8988T (cell line): Measurements from ENCODE around the gene IRF2.
"Not testable (repeated sequence)": the region's sequence is repeated elsewhere in the genome, so short reads cannot be mapped to it uniquely, and the experiment has no call there.

Source experiments
- DNase-seq: peaks from one replicate; pipeline ENCODE4 v3.0.0; 2011

Gene IRF2

GRCh38 chr4:184385705-184386141 lies 88.6 kb downstream of the IRF2 start:
- DNase-seq, result no peak

GRCh38 chr4:184384810-184385557 lies 89.4 kb downstream of the IRF2 start:
- no peak for DNase-seq

- DNase-seq, result no peak
Measured at GRCh38 chr4:184384056-184384809, 90.1 kb downstream of the IRF2 start.

GRCh38 chr4:184383497-184384055 lies 90.8 kb downstream of the IRF2 start:
- DNase-seq, result peak; percentile 50

GRCh38 chr4:184382189-184382846 lies 92.0 kb downstream of the IRF2 start:
- no peak for DNase-seq

- DNase-seq, result no peak
Measured at GRCh38 chr4:184380707-184381106, 93.6 kb downstream of the IRF2 start.

- not testable (repeated sequence) for DNase-seq
Measured at GRCh38 chr4:184380214-184380613, 94.1 kb downstream of the IRF2 start.

- no peak for DNase-seq
Measured at GRCh38 chr4:184376923-184377322, 97.4 kb downstream of the IRF2 start.

GRCh38 chr4:184376126-184376838 lies 98.1 kb downstream of the IRF2 start:
- DNase-seq, result no peak

- DNase-seq, result not testable (repeated sequence)
Measured at GRCh38 chr4:184375623-184376022, 98.7 kb downstream of the IRF2 start.

GRCh38 chr4:184375027-184375426 lies 99.3 kb downstream of the IRF2 start:
- no peak for DNase-seq

GRCh38 chr4:184373886-184374405 lies 100.4 kb downstream of the IRF2 start:
- DNase-seq, result no peak

- DNase-seq, result no peak
Measured at GRCh38 chr4:184371390-184371787, 103.0 kb downstream of the IRF2 start.

GRCh38 chr4:184370711-184371389 lies 103.5 kb downstream of the IRF2 start:
- no peak for DNase-seq

- no peak for DNase-seq
Measured at GRCh38 chr4:184369871-184370270, 104.5 kb downstream of the IRF2 start.

- no peak for DNase-seq
Measured at GRCh38 chr4:184368731-184369130, 105.6 kb downstream of the IRF2 start.

GRCh38 chr4:184368290-184368689 lies 106.1 kb downstream of the IRF2 start:
- no peak for DNase-seq

GRCh38 chr4:184364100-184364921 lies 110.0 kb downstream of the IRF2 start:
- no peak for DNase-seq

GRCh38 chr4:184363258-184363657 lies 111.1 kb downstream of the IRF2 start:
- DNase-seq, result no peak

- DNase-seq, result no peak
Measured at GRCh38 chr4:184362396-184362795, 112.0 kb downstream of the IRF2 start.

- no peak for DNase-seq
Measured at GRCh38 chr4:184361443-184361842, 112.9 kb downstream of the IRF2 start.
